ENCODE measurements around the gene ARFGEF3. TPM values are rescaled to one million over a fixed set of nuclear protein-coding genes. Genes with fewer than 3 reads are reported as not detected.

Gene ARFGEF3
- total RNA-seq, 1 donor from 2014 or later, result 9.5 TPM

GRCh38 chr6:138246650-138247440 is 85.1 kb downstream of the ARFGEF3 start:
- H3K4me3 ChIP-seq (ENCODE audit: low read depth, low read length), result no peak overlapping the region
- no peak for TF ChIP-seq CTCF (conservative IDR thresholded peaks at IDR 0.05; ENCODE audit: low read depth, low read length)
- DNase-seq (ENCODE audit: low read depth), result no peak

GRCh38 chr6:138248011-138248410 is 86.3 kb downstream of the ARFGEF3 start:
- DNase-seq (ENCODE audit: low read depth), result no peak
- no peak overlapping the region for H3K4me3 ChIP-seq (ENCODE audit: low read depth, low read length)
- TF ChIP-seq CTCF (conservative IDR thresholded peaks at IDR 0.05; ENCODE audit: low read depth, low read length), result no peak

GRCh38 chr6:138248878-138249277 is 87.1 kb downstream of the ARFGEF3 start:
- DNase-seq (ENCODE audit: low read depth), result no peak
- no peak overlapping the region for H3K4me3 ChIP-seq (ENCODE audit: low read depth, low read length)
- TF ChIP-seq CTCF (conservative IDR thresholded peaks at IDR 0.05; ENCODE audit: low read depth, low read length), result no peak

- no peak for TF ChIP-seq CTCF (conservative IDR thresholded peaks at IDR 0.05; ENCODE audit: low read depth, low read length)
- DNase-seq (ENCODE audit: low read depth), result no peak
- H3K4me3 ChIP-seq (ENCODE audit: low read depth, low read length), result no peak overlapping the region
These were observed 88.3 kb downstream of the ARFGEF3 start for GRCh38 chr6:138250053-138250452.

GRCh38 chr6:138250513-138251247 is 88.9 kb downstream of the ARFGEF3 start:
- peak; percentile 26 for DNase-seq (ENCODE audit: low read depth)
- no peak for TF ChIP-seq CTCF (conservative IDR thresholded peaks at IDR 0.05; ENCODE audit: low read depth, low read length)
- no peak overlapping the region for H3K4me3 ChIP-seq (ENCODE audit: low read depth, low read length)

- no peak overlapping the region for H3K4me3 ChIP-seq (ENCODE audit: low read depth, low read length)
- no peak for TF ChIP-seq CTCF (conservative IDR thresholded peaks at IDR 0.05; ENCODE audit: low read depth, low read length)
- no peak for DNase-seq (ENCODE audit: low read depth)
These were observed 92.0 kb downstream of the ARFGEF3 start for GRCh38 chr6:138253731-138254130.
